HepG2 (cell line): ENCODE measurements around the gene MLLT11. TPM values are rescaled to one million over a fixed set of nuclear protein-coding genes. Genes with fewer than 3 reads are reported as not detected.
A peak's percentile ranks its signal among the peaks of the same experiment; 100 is the strongest.

Source experiments
- EP300 ChIP-seq, 3 experiments: sonication (generic) in 1 of 3; formaldehyde crosslinking in 1 of 3; IDR thresholded peaks; 2 replicates each; pipeline versions ENCODE4 v1.5.1 to v1.6.1; 2011 to 2020; ENCODE audit warnings: low read depth in 2 of 3, low read length in 2 of 3, borderline replicate concordance in 1 of 3, improper control_type of control experiment in 1 of 3, mild to moderate bottlenecking in 1 of 3, missing genetic modification reagents in 1 of 3, moderate library complexity in 1 of 3
- MXD4 ChIP-seq: IDR thresholded peaks from 2 replicates; pipeline ENCODE4 v1.6.1; 2016; ENCODE audit warnings: mild to moderate bottlenecking, missing biosample characterization, missing genetic modification reagents
- POGK ChIP-seq: sonication (generic); formaldehyde crosslinking; conservative IDR thresholded peaks from 2 replicates; pipeline ENCODE4 v1.8.0; 2022; ENCODE audit warnings: mild to moderate bottlenecking, moderate library complexity, missing genetic modification reagents
- RFX3 ChIP-seq: IDR thresholded peaks from 2 replicates; pipeline ENCODE4 v1.6.1; 2016; ENCODE audit warnings: missing biosample characterization, missing genetic modification reagents
- STAT5B ChIP-seq: sonication (generic); formaldehyde crosslinking; IDR thresholded peaks from 2 replicates; pipeline ENCODE4 v1.4.0; 2020; ENCODE audit warnings: missing genetic modification reagents
- TP53 ChIP-seq: sonication (generic); formaldehyde crosslinking; conservative IDR thresholded peaks from 2 replicates; pipeline ENCODE4 v1.4.0; 2020; ENCODE audit warnings: missing genetic modification reagents
- YY1 ChIP-seq: IDR thresholded peaks from 2 replicates; pipeline ENCODE4 v1.6.1; 2011; ENCODE audit warnings: low read length, low read depth, moderate library complexity, mild to moderate bottlenecking; ENCODE audit not compliant: insufficient read depth, insufficient replicate concordance
- ZBTB38 ChIP-seq: sonication (generic); formaldehyde crosslinking; IDR thresholded peaks from 2 replicates; pipeline ENCODE4 v1.5.1; 2020; ENCODE audit warnings: mild to moderate bottlenecking, missing genetic modification reagents
- ZFP41 ChIP-seq: sonication (generic); formaldehyde crosslinking; IDR thresholded peaks from 2 replicates; pipeline ENCODE4 v1.4.0; 2020; ENCODE audit warnings: mild to moderate bottlenecking, missing genetic modification reagents, borderline replicate concordance
- ZNF383 ChIP-seq: sonication (generic); formaldehyde crosslinking; IDR thresholded peaks from 2 replicates; pipeline ENCODE4 v1.4.0; 2020; ENCODE audit warnings: missing genetic modification reagents, mild to moderate bottlenecking, borderline replicate concordance
- ZNF546 ChIP-seq: sonication (generic); formaldehyde crosslinking; conservative IDR thresholded peaks from 2 replicates; pipeline ENCODE4 v1.8.1; 2023; ENCODE audit warnings: mild to moderate bottlenecking, missing genetic modification reagents
- ZNF816 ChIP-seq: sonication (generic); formaldehyde crosslinking; IDR thresholded peaks from 2 replicates; pipeline ENCODE4 v1.8.0; 2022; ENCODE audit warnings: missing genetic modification reagents, mild to moderate bottlenecking, borderline replicate concordance
- polyA plus RNA-seq, 8 experiments: library from polyadenylated mRNA; depleted of rRNA in 3 of 8; stranded (reverse) in 7 of 8; unstranded in 1 of 8; fragments of >200 nt; fragmentation: Illumina TruSeq in 4 of 8; extraction: Trizol in 4 of 8; gene quantifications; 2 replicates each; pipeline versions ENCODE4 v1.2.1 to v1.2.3, GENCODE V29; 2011 to 2016; ENCODE audit warnings: low read depth in 4 of 8, missing spikeins in 1 of 8, mixed read lengths in 1 of 8; ENCODE audit not compliant: insufficient read depth in 1 of 8
- total RNA-seq, 5 experiments: library from RNA; depleted of rRNA; stranded (reverse); fragments of >200 nt; fragmentation: Illumina TruSeq; extraction: Trizol; gene quantifications; 2 replicates each; pipeline ENCODE4 v1.2.3, GENCODE V29; 2016; ENCODE audit warnings: low read depth in 1 of 5
- TF ChIP-seq, protein P1 (sequence below): sonication (generic); formaldehyde crosslinking; conservative IDR thresholded peaks from 2 replicates; pipeline ENCODE4 v1.4.0; 2020; ENCODE audit warnings: mild to moderate bottlenecking, missing genetic modification reagents, moderate library complexity
- TF ChIP-seq, protein P2 (sequence below): sonication (generic); formaldehyde crosslinking; IDR thresholded peaks from 2 replicates; pipeline ENCODE4 v1.8.0; 2022; ENCODE audit warnings: mild to moderate bottlenecking, missing genetic modification reagents; ENCODE audit not compliant: insufficient replicate concordance
- TF ChIP-seq, protein P3 (sequence below): sonication (generic); formaldehyde crosslinking; IDR thresholded peaks from 2 replicates; pipeline ENCODE4 v1.4.0; 2020; ENCODE audit warnings: missing genetic modification reagents, borderline replicate concordance

Gene MLLT11
- total and polyA plus RNA-seq, 2 of the 13 experiments (the other 11 are each of a cell fraction or from before 2014, with no cell fraction given), result 0.21 to 0.22 TPM

DNA sequence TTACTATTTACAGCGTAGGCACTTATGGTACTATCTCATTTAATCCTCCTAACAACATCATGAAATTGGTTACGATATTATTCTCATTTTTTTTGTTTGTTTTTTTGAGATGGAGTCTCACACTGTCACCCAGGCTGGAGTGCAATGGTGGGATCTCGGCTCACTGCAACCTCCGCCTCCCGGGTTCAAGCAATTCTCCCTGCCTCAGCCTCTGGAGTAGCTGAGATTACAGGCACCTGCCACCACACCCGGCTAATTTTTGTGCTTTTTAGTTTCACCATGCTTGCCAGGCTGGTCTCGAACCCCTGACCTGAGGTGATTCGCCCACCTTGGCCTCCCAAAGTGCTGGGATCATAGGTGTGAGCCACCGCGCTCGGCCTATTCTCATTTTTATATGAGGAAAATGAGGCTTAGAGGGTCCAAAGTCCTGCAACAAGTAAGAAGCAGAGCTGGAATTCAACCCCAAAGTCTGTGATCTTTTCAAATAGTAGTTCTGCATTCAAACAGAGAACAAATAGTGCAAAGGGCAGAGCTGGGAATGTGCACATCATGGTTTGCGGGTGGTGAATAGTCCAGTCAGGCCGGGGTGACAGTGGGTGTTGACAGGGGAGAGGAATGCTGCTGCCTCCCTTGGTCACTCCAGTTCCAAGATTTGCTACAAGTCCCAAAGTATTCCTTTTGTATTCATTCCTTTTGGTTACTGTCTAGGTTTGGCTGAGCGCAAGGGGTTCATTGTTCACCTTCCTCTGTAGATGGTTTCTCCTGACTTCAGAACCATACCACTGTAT lies 47.3 kb upstream of the MLLT11 start (continued):
- TF ChIP-seq TP53 (CRISPR knock-in tag) (no peak), STAT5B (CRISPR knock-in tag) (no peak), ZBTB38 (CRISPR knock-in tag) (peak; percentile 26; the same call in 1 of the 2 replicates), POGK (no peak), ZNF546 (no peak), MXD4 (CRISPR knock-in tag) (no peak), RFX3 (no peak), YY1 (no peak), ZNF816 (CRISPR knock-in tag) (0 out of 2 replicates have a peak, but pooled peaks have one; percentile 21), ZNF383 (CRISPR knock-in tag) (no peak), ZFP41 (CRISPR knock-in tag) (no peak), EP300 (IDR thresholded peaks at IDR 0.05; ENCODE audit: low read depth in 2 of 2, low read length in 2 of 2) (peak; percentile 66 to 87; a peak in 3 of 4 replicates), EP300 (CRISPR knock-in tag; IDR thresholded peaks at IDR 0.05; ENCODE audit: borderline replicate concordance) (peak; percentile 68; the same call in 1 of the 2 replicates)
- TF ChIP-seq, protein P1, sequence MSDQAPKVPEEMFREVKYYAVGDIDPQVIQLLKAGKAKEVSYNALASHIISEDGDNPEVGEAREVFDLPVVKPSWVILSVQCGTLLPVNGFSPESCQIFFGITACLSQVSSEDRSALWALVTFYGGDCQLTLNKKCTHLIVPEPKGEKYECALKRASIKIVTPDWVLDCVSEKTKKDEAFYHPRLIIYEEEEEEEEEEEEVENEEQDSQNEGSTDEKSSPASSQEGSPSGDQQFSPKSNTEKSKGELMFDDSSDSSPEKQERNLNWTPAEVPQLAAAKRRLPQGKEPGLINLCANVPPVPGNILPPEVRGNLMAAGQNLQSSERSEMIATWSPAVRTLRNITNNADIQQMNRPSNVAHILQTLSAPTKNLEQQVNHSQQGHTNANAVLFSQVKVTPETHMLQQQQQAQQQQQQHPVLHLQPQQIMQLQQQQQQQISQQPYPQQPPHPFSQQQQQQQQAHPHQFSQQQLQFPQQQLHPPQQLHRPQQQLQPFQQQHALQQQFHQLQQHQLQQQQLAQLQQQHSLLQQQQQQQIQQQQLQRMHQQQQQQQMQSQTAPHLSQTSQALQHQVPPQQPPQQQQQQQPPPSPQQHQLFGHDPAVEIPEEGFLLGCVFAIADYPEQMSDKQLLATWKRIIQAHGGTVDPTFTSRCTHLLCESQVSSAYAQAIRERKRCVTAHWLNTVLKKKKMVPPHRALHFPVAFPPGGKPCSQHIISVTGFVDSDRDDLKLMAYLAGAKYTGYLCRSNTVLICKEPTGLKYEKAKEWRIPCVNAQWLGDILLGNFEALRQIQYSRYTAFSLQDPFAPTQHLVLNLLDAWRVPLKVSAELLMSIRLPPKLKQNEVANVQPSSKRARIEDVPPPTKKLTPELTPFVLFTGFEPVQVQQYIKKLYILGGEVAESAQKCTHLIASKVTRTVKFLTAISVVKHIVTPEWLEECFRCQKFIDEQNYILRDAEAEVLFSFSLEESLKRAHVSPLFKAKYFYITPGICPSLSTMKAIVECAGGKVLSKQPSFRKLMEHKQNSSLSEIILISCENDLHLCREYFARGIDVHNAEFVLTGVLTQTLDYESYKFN (CRISPR knock-in tag), result peak; percentile 99
- TF ChIP-seq, protein P2, sequence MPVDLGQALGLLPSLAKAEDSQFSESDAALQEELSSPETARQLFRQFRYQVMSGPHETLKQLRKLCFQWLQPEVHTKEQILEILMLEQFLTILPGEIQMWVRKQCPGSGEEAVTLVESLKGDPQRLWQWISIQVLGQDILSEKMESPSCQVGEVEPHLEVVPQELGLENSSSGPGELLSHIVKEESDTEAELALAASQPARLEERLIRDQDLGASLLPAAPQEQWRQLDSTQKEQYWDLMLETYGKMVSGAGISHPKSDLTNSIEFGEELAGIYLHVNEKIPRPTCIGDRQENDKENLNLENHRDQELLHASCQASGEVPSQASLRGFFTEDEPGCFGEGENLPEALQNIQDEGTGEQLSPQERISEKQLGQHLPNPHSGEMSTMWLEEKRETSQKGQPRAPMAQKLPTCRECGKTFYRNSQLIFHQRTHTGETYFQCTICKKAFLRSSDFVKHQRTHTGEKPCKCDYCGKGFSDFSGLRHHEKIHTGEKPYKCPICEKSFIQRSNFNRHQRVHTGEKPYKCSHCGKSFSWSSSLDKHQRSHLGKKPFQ (CRISPR knock-in tag), result peak; percentile 91
- TF ChIP-seq, protein P3, sequence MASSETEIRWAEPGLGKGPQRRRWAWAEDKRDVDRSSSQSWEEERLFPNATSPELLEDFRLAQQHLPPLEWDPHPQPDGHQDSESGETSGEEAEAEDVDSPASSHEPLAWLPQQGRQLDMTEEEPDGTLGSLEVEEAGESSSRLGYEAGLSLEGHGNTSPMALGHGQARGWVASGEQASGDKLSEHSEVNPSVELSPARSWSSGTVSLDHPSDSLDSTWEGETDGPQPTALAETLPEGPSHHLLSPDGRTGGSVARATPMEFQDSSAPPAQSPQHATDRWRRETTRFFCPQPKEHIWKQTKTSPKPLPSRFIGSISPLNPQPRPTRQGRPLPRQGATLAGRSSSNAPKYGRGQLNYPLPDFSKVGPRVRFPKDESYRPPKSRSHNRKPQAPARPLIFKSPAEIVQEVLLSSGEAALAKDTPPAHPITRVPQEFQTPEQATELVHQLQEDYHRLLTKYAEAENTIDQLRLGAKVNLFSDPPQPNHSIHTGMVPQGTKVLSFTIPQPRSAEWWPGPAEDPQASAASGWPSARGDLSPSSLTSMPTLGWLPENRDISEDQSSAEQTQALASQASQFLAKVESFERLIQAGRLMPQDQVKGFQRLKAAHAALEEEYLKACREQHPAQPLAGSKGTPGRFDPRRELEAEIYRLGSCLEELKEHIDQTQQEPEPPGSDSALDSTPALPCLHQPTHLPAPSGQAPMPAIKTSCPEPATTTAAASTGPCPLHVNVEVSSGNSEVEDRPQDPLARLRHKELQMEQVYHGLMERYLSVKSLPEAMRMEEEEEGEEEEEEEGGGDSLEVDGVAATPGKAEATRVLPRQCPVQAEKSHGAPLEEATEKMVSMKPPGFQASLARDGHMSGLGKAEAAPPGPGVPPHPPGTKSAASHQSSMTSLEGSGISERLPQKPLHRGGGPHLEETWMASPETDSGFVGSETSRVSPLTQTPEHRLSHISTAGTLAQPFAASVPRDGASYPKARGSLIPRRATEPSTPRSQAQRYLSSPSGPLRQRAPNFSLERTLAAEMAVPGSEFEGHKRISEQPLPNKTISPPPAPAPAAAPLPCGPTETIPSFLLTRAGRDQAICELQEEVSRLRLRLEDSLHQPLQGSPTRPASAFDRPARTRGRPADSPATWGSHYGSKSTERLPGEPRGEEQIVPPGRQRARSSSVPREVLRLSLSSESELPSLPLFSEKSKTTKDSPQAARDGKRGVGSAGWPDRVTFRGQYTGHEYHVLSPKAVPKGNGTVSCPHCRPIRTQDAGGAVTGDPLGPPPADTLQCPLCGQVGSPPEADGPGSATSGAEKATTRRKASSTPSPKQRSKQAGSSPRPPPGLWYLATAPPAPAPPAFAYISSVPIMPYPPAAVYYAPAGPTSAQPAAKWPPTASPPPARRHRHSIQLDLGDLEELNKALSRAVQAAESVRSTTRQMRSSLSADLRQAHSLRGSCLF (CRISPR knock-in tag), result no peak
